ENCODE results near the gene ARVCF.

ARVCF gene

DNA sequence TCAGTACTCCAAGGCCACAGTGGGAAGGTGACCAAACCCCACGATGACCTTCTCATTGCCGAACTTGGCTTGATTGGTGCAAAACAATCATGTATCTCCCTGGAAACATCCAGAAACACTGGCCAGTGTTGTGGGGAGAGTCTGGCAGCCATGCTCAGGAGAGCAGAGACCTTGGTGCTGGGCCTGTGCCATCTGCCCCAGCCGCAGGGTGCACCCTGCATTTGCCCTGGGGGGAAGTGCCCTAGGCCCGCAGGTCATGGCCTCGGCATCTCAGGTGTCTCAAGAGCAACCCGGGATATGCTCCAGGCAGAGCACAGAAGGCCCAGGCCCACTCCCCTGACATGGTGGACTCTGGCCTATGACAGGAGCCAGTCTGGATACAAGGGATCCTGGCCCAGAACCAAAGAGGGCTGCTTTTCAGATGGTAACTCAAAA is 23.7 kb downstream of the ARVCF start:
- no peak overlapping the region for H3K4me3 ChIP-seq (replicated peaks; ENCODE audit: low read depth, low read length)
- TF ChIP-seq, protein P1, sequence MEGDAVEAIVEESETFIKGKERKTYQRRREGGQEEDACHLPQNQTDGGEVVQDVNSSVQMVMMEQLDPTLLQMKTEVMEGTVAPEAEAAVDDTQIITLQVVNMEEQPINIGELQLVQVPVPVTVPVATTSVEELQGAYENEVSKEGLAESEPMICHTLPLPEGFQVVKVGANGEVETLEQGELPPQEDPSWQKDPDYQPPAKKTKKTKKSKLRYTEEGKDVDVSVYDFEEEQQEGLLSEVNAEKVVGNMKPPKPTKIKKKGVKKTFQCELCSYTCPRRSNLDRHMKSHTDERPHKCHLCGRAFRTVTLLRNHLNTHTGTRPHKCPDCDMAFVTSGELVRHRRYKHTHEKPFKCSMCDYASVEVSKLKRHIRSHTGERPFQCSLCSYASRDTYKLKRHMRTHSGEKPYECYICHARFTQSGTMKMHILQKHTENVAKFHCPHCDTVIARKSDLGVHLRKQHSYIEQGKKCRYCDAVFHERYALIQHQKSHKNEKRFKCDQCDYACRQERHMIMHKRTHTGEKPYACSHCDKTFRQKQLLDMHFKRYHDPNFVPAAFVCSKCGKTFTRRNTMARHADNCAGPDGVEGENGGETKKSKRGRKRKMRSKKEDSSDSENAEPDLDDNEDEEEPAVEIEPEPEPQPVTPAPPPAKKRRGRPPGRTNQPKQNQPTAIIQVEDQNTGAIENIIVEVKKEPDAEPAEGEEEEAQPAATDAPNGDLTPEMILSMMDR (IDR thresholded peaks at IDR 0.05; ENCODE audit: insufficient read depth, low read length, poor library complexity, severe bottlenecking): no peak
- no peaks in the 10 kb centered on the region for H3K27me3 ChIP-seq (replicated peaks; ENCODE audit: control insufficient read depth, insufficient read depth, low read length)
- DNase-seq (ENCODE audit: extremely low read depth, insufficient read length): no peak
- no peaks in the 10 kb centered on the region for H3K36me3 ChIP-seq (ENCODE audit: control insufficient read depth, insufficient read depth, low read length)

DNA sequence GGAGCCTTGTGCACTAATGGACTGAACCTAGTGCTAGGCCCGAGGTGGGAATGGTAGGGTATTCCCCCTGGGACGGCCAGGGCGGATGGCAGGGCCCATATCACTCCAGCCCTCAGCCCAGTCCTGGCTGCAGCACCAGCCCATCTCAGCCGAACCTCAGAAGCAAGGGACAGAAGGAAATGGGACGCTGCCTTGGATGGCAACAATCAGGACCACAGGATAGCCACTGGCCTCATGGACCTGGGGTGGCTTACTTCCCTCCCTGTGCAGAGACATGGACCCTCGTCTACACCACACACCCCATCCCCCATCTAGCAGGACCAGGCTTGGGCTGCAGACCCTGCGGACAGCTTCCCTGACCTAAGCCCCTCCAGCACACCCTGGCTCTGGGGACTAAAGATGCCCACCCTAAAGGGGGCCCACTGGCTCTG is 24.1 kb downstream of the ARVCF start:
- TF ChIP-seq, protein P1 (IDR thresholded peaks at IDR 0.05; ENCODE audit: insufficient read depth, low read length, poor library complexity, severe bottlenecking): no peak
- H3K36me3 ChIP-seq (ENCODE audit: control insufficient read depth, insufficient read depth, low read length): no peaks in the 10 kb centered on the region
- no peak overlapping the region for H3K4me3 ChIP-seq (replicated peaks; ENCODE audit: low read depth, low read length)
- no peaks in the 10 kb centered on the region for H3K27me3 ChIP-seq (replicated peaks; ENCODE audit: control insufficient read depth, insufficient read depth, low read length)
- DNase-seq (ENCODE audit: extremely low read depth, insufficient read length): no peak

DNA sequence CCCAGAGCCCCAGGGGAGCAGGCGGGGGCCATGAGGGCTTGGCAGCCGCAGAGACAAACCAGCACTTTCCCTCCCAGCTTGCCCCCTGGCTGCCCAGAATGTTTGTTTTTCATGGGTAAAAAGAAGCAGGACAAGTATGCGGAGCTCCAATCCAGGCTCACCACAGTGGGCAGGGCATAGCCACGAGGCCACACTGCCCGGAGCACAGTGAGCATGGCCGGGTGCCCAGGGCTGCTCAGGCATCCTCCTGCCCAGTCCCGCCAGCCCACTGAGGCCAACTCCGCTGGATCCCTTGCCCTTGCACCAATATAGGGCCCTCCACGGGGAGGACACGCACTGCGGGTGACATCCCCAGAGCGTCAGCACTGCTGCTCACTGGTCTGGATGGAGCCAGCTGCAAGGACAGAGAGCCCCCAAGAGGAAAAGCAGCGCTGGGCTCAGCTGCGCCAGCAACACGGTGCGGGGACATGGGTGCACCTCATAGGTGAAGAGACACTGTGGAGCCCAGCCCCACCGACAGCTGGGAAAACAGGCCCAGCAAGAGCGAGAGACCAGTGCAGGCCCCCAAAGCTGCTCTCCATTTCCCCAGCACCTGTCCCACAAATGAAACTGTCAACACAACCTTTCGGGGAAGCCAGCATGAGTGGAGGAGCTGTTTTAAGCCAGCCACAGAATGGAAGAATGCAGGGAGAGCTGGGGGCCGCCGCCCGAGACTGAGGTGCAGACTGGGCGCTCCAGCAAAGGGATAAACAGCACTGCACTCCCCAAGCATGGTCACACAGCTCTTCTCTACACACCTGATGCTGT is 24.8 kb downstream of the ARVCF start:
- no peaks in the 10 kb centered on the region for H3K36me3 ChIP-seq (ENCODE audit: control insufficient read depth, insufficient read depth, low read length)
- no peak for DNase-seq (ENCODE audit: extremely low read depth, insufficient read length)
- no peaks in the 10 kb centered on the region for H3K27me3 ChIP-seq (replicated peaks; ENCODE audit: control insufficient read depth, insufficient read depth, low read length)
- H3K4me3 ChIP-seq (replicated peaks; ENCODE audit: low read depth, low read length): no peak overlapping the region
- TF ChIP-seq, protein P1 (IDR thresholded peaks at IDR 0.05; ENCODE audit: insufficient read depth, low read length, poor library complexity, severe bottlenecking): no peak

DNA sequence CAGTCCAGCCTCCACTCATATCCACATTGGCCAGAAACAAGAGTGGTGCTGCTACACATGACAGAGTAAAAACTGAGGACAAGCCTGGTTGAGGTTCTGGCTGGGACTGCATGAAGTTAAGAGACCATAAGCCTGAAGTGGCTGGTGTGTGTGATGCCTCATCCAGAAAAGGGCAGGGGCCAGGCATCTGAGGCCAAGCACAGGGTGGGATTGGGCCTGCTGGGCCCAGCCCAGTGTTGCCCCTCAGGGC is 25.3 kb downstream of the ARVCF start:
- DNase-seq (ENCODE audit: extremely low read depth, insufficient read length): no peak
- Histone ChIP-seq H3K4me3 (replicated peaks; ENCODE audit: low read depth, low read length) (no peak overlapping the region), H3K27me3 (replicated peaks; ENCODE audit: control insufficient read depth, insufficient read depth, low read length) (no peaks in the 10 kb centered on the region), H3K36me3 (ENCODE audit: control insufficient read depth, insufficient read depth, low read length) (no peaks in the 10 kb centered on the region)
- TF ChIP-seq, protein P1 (IDR thresholded peaks at IDR 0.05; ENCODE audit: insufficient read depth, low read length, poor library complexity, severe bottlenecking): no peak

DNA sequence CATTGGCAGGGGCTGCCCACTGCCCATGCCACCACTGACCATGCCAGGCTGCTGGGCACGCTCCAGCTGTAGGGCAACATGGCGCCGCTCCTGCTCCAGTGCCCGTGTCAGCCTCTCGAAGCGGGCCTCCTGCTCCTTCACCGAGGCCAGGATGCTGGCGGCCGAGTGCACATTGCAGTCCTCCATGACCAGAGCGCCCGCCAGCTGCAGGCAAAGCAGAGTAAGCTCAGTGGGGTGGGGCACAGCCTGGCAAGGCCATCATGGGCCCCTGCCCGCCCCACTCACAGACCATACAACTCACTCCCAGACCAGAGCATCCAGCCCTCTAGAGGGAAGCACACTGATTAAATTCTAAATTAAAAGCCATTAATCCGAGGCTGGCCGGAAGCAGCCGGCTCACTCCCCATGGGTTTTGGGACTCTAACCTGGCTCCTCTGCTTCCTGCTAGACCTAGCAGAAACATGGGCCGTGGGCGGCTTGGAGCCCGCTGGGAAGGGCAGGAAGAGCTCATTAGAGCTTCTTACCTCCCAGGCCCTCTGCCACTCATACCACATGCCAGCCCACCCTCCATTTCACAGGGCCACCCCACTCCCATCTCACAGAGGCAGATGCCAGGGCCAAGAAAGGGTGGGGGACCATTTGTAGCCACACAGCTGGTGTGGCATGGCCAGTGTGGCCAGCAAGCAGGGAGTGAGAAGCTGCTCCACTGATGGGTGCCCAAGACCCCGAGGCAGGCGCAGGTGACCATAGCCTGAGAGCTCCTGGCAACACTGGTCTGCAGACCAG is 25.8 kb downstream of the ARVCF start:
- TF ChIP-seq, protein P1 (IDR thresholded peaks at IDR 0.05; ENCODE audit: insufficient read depth, low read length, poor library complexity, severe bottlenecking): no peak
- H3K36me3 ChIP-seq (ENCODE audit: control insufficient read depth, insufficient read depth, low read length): no peaks in the 10 kb centered on the region
- no peaks in the 10 kb centered on the region for H3K27me3 ChIP-seq (replicated peaks; ENCODE audit: control insufficient read depth, insufficient read depth, low read length)
- H3K4me3 ChIP-seq (replicated peaks; ENCODE audit: low read depth, low read length): no peak overlapping the region
- no peak for DNase-seq (ENCODE audit: extremely low read depth, insufficient read length)

Measured in GM06990 (cell line).